Testis (tissue), 2 donors: ENCODE results near the gene PTPN21.

Experiments used
- POLR2A ChIP-seq: fragments of 450-650 bp; IDR thresholded peaks from one replicate; pipeline ENCODE4 v1.6.1; 2017; ENCODE audit warnings: antibody characterized with exemption, mild to moderate bottlenecking, moderate library complexity
- TF ChIP-seq, protein P1 (sequence below), 3 experiments: fragments of 450-650 bp in 2 of 3; fragments of 200-600 bp in 1 of 3; sonication (generic) in 1 of 3; IDR thresholded peaks; one replicate each; pipeline ENCODE4 v1.5.1; 2016 to 2019; ENCODE audit warnings: antibody characterized with exemption in 3 of 3, mild to moderate bottlenecking in 2 of 3, moderate library complexity in 1 of 3

DNA sequence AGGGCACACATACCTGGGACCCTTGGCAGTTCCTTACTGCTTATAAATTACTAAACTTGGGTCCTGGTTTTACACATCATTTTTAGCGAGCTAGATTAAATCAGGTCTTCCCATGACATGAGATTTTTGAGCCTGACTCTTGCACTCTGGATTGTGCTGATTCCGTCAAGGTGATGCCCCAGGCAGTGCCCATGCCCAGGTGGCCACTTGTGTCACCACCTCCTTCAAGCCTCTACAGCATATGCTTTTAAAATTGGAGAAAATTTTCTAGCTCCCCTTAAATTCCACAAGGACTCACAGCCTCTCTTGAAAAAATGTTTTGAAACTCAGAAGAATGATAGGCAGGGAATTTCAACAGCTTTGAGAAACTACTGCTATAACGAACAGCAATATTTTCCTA is 9.6 kb downstream of the PTPN21 start:
- TF ChIP-seq, protein P1, sequence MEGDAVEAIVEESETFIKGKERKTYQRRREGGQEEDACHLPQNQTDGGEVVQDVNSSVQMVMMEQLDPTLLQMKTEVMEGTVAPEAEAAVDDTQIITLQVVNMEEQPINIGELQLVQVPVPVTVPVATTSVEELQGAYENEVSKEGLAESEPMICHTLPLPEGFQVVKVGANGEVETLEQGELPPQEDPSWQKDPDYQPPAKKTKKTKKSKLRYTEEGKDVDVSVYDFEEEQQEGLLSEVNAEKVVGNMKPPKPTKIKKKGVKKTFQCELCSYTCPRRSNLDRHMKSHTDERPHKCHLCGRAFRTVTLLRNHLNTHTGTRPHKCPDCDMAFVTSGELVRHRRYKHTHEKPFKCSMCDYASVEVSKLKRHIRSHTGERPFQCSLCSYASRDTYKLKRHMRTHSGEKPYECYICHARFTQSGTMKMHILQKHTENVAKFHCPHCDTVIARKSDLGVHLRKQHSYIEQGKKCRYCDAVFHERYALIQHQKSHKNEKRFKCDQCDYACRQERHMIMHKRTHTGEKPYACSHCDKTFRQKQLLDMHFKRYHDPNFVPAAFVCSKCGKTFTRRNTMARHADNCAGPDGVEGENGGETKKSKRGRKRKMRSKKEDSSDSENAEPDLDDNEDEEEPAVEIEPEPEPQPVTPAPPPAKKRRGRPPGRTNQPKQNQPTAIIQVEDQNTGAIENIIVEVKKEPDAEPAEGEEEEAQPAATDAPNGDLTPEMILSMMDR (IDR thresholded peaks at IDR 0.05): no peak
- TF ChIP-seq POLR2A: no peak
